MM.1S (cell line): ENCODE results near the gene ACRBP.
A peak's percentile ranks its signal among the peaks of the same experiment; 100 is the strongest.

Experiments
- DNase-seq: peaks from one replicate; pipeline ENCODE4 v3.0.0-alpha.2; 2015
- H2AFZ ChIP-seq: fragments of 300-600 bp; sonication (generic); 2 replicates; pipeline ENCODE4 v1.6.0; 2016; ENCODE audit warnings: antibody characterized with exemption, low read length
- H3F3A ChIP-seq: fragments of 300-600 bp; sonication (generic); 2 replicates; pipeline ENCODE4 v1.6.1; 2016; ENCODE audit warnings: mild to moderate bottlenecking, antibody characterized with exemption, low read length, moderate library complexity, mixed read lengths; ENCODE audit not compliant: insufficient read depth
- H3K27ac ChIP-seq: fragments of 300-600 bp; sonication (generic); 2 replicates; pipeline ENCODE4 v1.5.1; 2016; ENCODE audit warnings: mild to moderate bottlenecking, low read length
- H3K27me3 ChIP-seq: fragments of 300-600 bp; sonication (generic); replicated peaks from 2 replicates; pipeline ENCODE4 v1.6.0; 2016; ENCODE audit warnings: low read length; ENCODE audit not compliant: insufficient read depth
- H3K36me3 ChIP-seq: fragments of 300-600 bp; sonication (generic); replicated peaks from 2 replicates; pipeline ENCODE4 v1.6.1; 2016; ENCODE audit warnings: mild to moderate bottlenecking, low read length, mixed read lengths; ENCODE audit not compliant: insufficient read depth
- H3K4me1 ChIP-seq: fragments of 300-600 bp; sonication (generic); 2 replicates; pipeline ENCODE4 v1.6.1; 2016; ENCODE audit warnings: low read length, mixed read lengths
- H3K4me2 ChIP-seq: fragments of 300-600 bp; sonication (generic); 2 replicates; pipeline ENCODE4 v1.6.0; 2016; ENCODE audit warnings: low read depth, low read length
- H3K4me3 ChIP-seq: fragments of 300-600 bp; sonication (generic); 2 replicates; pipeline ENCODE4 v1.5.1; 2016; ENCODE audit warnings: low read length, mixed read lengths
- H3K79me2 ChIP-seq: fragments of 300-600 bp; sonication (generic); 2 replicates; pipeline ENCODE4 v1.6.1; 2016; ENCODE audit warnings: mixed run types, low read length, mixed read lengths
- H3K9ac ChIP-seq: fragments of 300-600 bp; sonication (generic); 2 replicates; pipeline ENCODE4 v1.6.1; 2016; ENCODE audit warnings: low read length, mixed read lengths
- H3K9me2 ChIP-seq: fragments of 300-600 bp; sonication (generic); replicated peaks from 2 replicates; pipeline ENCODE4 v1.6.1; 2016; ENCODE audit warnings: mild to moderate bottlenecking, low read length, mixed read lengths; ENCODE audit not compliant: insufficient read depth
- H3K9me3 ChIP-seq: fragments of 300-600 bp; sonication (generic); replicated peaks from 2 replicates; pipeline ENCODE4 v1.6.1; 2016; ENCODE audit warnings: mild to moderate bottlenecking, low read length, mixed read lengths; ENCODE audit not compliant: insufficient read depth
- H4K20me1 ChIP-seq: fragments of 300-600 bp; sonication (generic); 2 replicates; pipeline ENCODE4 v1.6.1; 2016; ENCODE audit warnings: mild to moderate bottlenecking, low read length, moderate library complexity, mixed read lengths; ENCODE audit not compliant: insufficient read depth
- EZH2 ChIP-seq: fragments of 300-600 bp; sonication (generic); optimal IDR thresholded peaks from 2 replicates; pipeline ENCODE3; 2017; ENCODE audit warnings: low read depth, mild to moderate bottlenecking, antibody characterized with exemption, low read length, mixed read lengths
- EZH2phosphoT487 ChIP-seq: fragments of 300-600 bp; sonication (generic); IDR thresholded peaks from 2 replicates; pipeline ENCODE4 v1.6.1; 2018; ENCODE audit warnings: antibody characterized with exemption, low read length
- TF ChIP-seq, protein P1 (sequence below): fragments of 300-600 bp; sonication (generic); IDR thresholded peaks from 2 replicates; pipeline ENCODE4 v1.5.1; 2016; ENCODE audit warnings: antibody characterized with exemption, low read length, mixed read lengths

The ACRBP gene

DNA sequence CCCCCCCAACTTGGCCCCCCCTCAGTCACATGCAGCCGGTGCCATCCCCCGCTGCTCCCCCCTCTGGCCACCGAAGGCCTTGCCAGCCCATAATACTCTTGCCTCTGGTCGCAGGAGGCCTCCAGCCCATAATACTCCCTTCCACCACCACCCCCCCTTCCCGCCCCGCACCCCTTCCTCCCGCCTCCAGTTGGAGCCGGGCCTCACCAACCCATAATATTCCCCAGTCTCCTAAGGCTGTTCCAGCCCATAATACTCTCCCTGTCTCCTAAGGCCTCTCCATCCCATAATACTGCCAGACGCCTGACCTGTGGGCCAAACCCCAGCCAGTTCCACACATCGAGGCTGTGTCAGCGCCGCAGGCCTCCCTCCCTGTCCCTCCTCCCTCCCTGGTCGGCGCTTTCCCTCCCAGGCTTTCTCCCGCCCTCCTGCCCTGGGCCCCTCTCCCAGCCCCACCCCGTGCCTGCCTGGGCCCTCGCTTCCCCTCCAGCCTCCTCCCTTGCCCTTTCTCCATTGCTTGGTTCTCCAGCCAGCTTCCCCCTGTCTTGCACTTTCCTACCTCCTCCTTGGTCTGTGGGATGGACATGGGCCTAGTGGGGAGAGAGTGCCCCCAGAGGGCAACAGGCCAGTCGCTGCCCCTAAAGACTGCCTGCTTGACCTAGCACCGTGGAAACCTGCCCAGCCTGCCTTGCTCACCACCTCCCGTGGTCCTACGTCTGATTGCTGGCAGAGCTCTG lies 33.3 kb downstream of the ACRBP start:
- Histone ChIP-seq H3K9me2 (no peaks in the 10 kb centered on the region), H3K4me3 (no peak overlapping the region), H3K4me1 (peaks cover 21% of the 10 kb centered on the region), H3K36me3 (no peaks in the 10 kb centered on the region), H3K4me2 (no peak overlapping the region), H3K27me3 (no peaks in the 10 kb centered on the region), H3F3A (peaks cover 18% of the 10 kb centered on the region; the same call in 1 of the 2 replicates), H4K20me1 (no peaks in the 10 kb centered on the region), H3K9ac (no peak overlapping the region), H2AFZ (peak overlapping the region; percentile 10; the same call in 1 of the 2 replicates), H3K79me2 (no peaks in the 10 kb centered on the region), H3K9me3 (no peaks in the 10 kb centered on the region), H3K27ac (no peak overlapping the region)
- TF ChIP-seq, protein P1, sequence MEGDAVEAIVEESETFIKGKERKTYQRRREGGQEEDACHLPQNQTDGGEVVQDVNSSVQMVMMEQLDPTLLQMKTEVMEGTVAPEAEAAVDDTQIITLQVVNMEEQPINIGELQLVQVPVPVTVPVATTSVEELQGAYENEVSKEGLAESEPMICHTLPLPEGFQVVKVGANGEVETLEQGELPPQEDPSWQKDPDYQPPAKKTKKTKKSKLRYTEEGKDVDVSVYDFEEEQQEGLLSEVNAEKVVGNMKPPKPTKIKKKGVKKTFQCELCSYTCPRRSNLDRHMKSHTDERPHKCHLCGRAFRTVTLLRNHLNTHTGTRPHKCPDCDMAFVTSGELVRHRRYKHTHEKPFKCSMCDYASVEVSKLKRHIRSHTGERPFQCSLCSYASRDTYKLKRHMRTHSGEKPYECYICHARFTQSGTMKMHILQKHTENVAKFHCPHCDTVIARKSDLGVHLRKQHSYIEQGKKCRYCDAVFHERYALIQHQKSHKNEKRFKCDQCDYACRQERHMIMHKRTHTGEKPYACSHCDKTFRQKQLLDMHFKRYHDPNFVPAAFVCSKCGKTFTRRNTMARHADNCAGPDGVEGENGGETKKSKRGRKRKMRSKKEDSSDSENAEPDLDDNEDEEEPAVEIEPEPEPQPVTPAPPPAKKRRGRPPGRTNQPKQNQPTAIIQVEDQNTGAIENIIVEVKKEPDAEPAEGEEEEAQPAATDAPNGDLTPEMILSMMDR, result peak; percentile 18
- TF ChIP-seq EZH2, result no peak
- DNase-seq, result peak; percentile 54

DNA sequence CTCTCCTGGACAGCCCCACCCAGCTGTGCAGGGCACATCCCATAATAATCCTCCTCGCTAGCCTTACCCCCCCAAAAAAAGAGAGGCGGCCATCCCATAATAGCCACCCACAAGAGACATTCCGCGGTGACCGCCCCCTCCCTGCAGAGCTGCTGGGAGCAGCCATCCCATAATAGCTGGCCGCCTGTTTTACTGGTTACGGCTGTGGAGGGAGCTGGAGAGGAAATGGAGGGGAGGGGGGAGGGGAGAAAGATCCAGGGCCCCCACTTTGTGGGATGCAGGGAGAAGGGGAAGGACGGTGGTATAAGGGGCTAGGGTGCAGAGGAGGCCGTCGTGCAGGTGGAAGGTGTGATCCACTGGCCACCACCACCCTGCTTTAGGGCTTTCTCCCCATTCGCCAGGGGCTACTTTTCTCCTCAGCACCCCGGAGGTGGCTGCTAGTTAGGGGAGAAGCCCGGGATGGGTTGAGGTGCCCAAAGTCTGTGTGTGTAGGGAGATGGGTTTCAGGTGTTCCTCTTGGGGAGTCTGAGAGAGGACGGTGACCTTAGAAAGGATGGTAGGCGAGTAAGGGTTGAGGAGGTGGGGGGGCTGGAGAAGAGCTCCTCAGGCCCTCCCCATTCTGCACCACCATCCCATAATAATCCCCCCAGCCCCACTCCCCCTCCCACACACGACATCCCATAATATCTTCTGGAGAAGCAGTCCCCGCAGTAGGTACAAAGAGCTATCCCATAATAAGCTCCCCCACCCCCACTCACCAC lies 34.0 kb downstream of the ACRBP start:
- TF ChIP-seq EZH2, result no peak
- TF ChIP-seq, protein P1, result no peak
- no peak for TF ChIP-seq EZH2phosphoT487
- H3F3A ChIP-seq, result peaks cover 26% of the 10 kb centered on the region

DNA sequence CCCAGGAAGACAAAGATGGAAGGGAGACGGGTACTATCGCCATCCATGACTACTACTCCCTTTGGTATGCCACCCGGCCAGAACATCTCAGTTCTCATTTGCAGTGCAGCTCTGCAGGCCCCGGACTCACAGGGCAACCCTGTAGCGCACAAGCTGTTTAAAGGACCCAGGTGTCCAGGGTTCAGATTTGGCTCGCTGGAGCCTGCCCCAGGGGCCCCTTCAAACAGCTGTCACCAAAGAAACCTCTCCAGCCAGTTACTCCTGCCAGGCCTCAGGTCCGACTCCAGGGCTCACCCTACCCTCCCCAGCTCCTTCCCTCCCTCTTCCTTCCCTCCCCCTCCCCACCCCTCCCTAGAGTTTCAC lies 34.6 kb downstream of the ACRBP start:
- H3K79me2 ChIP-seq, result no peaks in the 10 kb centered on the region
- peaks cover 28% of the 10 kb centered on the region for H3K4me1 ChIP-seq
- no peaks in the 10 kb centered on the region for H3K27me3 ChIP-seq
- peak overlapping the region; percentile 70; the same call in 1 of the 2 replicates for H2AFZ ChIP-seq
- H3K4me3 ChIP-seq, result no peak overlapping the region
- no peak overlapping the region for H3K9ac ChIP-seq
- H3K36me3 ChIP-seq, result no peaks in the 10 kb centered on the region
- H3K9me3 ChIP-seq, result no peaks in the 10 kb centered on the region
- TF ChIP-seq, protein P1, result no peak
- TF ChIP-seq EZH2phosphoT487 (no peak), EZH2 (no peak)
- H4K20me1 ChIP-seq, result no peaks in the 10 kb centered on the region
- DNase-seq, result no peak
- H3K4me2 ChIP-seq, result peak overlapping the region; percentile 27; the same call in 1 of the 2 replicates
- no peaks in the 10 kb centered on the region for H3K9me2 ChIP-seq
- peaks cover 31% of the 10 kb centered on the region for H3F3A ChIP-seq
- peak overlapping the region; percentile 55; the same call in 1 of the 2 replicates for H3K27ac ChIP-seq

More for the DNA sequence above, 34.0 kb downstream of the ACRBP start:
- H2AFZ ChIP-seq, result peak overlapping the region; percentile 70
- H3K27me3 ChIP-seq, result no peaks in the 10 kb centered on the region
- H3K36me3 ChIP-seq, result no peaks in the 10 kb centered on the region
- no peak overlapping the region for H3K4me3 ChIP-seq
- H3K4me2 ChIP-seq, result peak overlapping the region; percentile 27; the same call in 1 of the 2 replicates
- peak overlapping the region; percentile 55; the same call in 1 of the 2 replicates for H3K27ac ChIP-seq
- peaks cover 22% of the 10 kb centered on the region for H3K4me1 ChIP-seq
- no peaks in the 10 kb centered on the region for H3K79me2 ChIP-seq
- DNase-seq, result peak; percentile 66
- no peaks in the 10 kb centered on the region for H3K9me2 ChIP-seq
- H4K20me1 ChIP-seq, result no peaks in the 10 kb centered on the region
- no peaks in the 10 kb centered on the region for H3K9me3 ChIP-seq
- H3K9ac ChIP-seq, result no peak overlapping the region; the same call in 1 of the 2 replicates
